Measurements from ENCODE around the gene MTHFD1. TPM values are rescaled to one million over a fixed set of nuclear protein-coding genes. Genes with fewer than 3 reads are reported as not detected.
A peak's percentile ranks its signal among the peaks of the same experiment; 100 is the strongest.

The MTHFD1 gene
- polyA plus RNA-seq, 2 of the 4 experiments (the other 2 are of a cell fraction), result 105 to 159 TPM

DNA sequence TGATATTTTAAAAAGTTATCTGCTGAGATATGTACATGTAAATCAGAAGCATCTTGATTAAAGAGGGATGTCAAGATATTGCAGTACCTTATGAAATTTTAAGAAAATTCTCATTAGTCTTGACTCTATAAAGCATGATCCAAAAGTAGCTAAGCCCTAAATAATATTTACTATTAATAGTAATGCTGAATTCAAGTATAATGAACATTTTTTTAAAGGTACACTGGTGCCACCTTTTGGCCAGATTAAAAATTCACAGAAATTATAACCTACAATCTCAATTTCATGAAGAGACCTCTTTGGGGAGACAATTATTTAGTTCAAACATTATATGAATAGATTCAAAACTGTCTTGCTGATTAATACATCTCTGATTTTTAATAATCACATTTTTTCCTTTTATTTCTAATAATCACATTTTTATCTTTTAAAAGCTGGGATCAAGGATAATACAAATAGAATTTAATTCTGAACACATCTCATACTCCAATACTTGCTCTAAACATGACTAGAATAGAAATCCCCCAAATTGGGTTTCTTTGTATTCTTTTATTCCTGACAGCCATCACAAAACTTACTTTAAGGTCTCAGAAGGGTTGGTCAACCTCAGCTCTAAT lies 90.6 kb downstream of the MTHFD1 start:
- FAIRE-seq (peak; percentile 68), ATAC-seq (peak in 1 of 2 experiments; percentile 43; a peak in 1 of 6 replicates), DNase-seq (ENCODE audit: low read depth in 1 of 2, low spot score in 1 of 2) (peak in 1 of 2 experiments; percentile 44)
- Histone ChIP-seq H3K27ac (no peak overlapping the region), H3K4me2 (no peak overlapping the region), H3K4me1 (no peaks in the 10 kb centered on the region), H3K9me3 (no peaks in the 10 kb centered on the region), H3K4me3 (no peak overlapping the region)
- TF ChIP-seq EP300 (IDR thresholded peaks at IDR 0.05) (no peak), ZNF302 (CRISPR knock-in tag; IDR thresholded peaks at IDR 0.05) (no peak), MYC (IDR thresholded peaks at IDR 0.05; ENCODE audit: borderline replicate concordance, low read length) (no peak), RARB (CRISPR knock-in tag; IDR thresholded peaks at IDR 0.05) (no peak), NR3C1 (IDR thresholded peaks at IDR 0.05) (no peak), ZSCAN20 (CRISPR knock-in tag; IDR thresholded peaks at IDR 0.05) (no peak), SMC3 (IDR thresholded peaks at IDR 0.05) (peak; percentile 50), CHD4 (IDR thresholded peaks at IDR 0.05; ENCODE audit: borderline replicate concordance) (no peak), HOXB13 (CRISPR knock-in tag; IDR thresholded peaks at IDR 0.05; ENCODE audit: low read depth) (no peak), RAD21 (conservative IDR thresholded peaks at IDR 0.05 in 1 of 2, IDR thresholded peaks at IDR 0.05 in 1 of 2) (peak; percentile 60 to 70)
- TF ChIP-seq, protein P1, sequence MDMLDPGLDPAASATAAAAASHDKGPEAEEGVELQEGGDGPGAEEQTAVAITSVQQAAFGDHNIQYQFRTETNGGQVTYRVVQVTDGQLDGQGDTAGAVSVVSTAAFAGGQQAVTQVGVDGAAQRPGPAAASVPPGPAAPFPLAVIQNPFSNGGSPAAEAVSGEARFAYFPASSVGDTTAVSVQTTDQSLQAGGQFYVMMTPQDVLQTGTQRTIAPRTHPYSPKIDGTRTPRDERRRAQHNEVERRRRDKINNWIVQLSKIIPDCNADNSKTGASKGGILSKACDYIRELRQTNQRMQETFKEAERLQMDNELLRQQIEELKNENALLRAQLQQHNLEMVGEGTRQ (IDR thresholded peaks at IDR 0.05), result no peak
- TF ChIP-seq, protein P2, sequence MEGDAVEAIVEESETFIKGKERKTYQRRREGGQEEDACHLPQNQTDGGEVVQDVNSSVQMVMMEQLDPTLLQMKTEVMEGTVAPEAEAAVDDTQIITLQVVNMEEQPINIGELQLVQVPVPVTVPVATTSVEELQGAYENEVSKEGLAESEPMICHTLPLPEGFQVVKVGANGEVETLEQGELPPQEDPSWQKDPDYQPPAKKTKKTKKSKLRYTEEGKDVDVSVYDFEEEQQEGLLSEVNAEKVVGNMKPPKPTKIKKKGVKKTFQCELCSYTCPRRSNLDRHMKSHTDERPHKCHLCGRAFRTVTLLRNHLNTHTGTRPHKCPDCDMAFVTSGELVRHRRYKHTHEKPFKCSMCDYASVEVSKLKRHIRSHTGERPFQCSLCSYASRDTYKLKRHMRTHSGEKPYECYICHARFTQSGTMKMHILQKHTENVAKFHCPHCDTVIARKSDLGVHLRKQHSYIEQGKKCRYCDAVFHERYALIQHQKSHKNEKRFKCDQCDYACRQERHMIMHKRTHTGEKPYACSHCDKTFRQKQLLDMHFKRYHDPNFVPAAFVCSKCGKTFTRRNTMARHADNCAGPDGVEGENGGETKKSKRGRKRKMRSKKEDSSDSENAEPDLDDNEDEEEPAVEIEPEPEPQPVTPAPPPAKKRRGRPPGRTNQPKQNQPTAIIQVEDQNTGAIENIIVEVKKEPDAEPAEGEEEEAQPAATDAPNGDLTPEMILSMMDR (IDR thresholded peaks at IDR 0.05), result peak; percentile 65
- ChIA-PET POLR2A (interaction anchor here (1.1 to 1.5 kb wide), 2 partner anchors 27 to 135 kb away, joined by 3 to 4 read pairs; no protein-coding TSS in a partner anchor), CTCF (interaction anchor here (0.8 to 9.2 kb wide), 24 partner anchors 9 to 413 kb away, joined by 3 to 93 read pairs (median 6); partner anchors contain the start of genes AKAP5, MTHFD1 and ZBTB25)

DNA sequence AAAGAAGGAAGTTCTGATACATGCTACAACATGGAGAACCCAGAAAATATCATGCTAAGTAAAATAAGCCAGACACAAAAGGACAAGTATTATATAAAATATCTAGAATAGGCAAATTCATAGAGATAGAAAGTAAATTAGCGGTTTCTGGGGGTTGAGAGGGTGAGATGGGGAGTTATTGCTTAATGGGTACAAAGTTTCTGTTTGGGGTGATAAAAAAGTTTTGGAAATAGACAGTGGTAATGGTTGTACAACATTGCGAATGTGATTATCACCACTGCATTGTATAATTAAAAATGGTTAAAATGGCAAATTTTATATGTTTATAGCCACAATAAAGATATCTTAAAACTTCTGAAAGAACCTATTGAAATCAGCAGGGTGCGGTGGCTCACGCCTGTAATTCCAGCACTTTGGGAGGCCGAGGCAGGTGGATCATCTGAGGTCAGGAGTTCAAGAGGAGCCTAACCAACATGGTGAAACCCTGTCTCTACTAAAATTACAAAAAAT lies 100.5 kb downstream of the MTHFD1 start:
- DNase-seq (ENCODE audit: low read depth in 1 of 2, low spot score in 1 of 2) (no peak), FAIRE-seq (no peak), ATAC-seq (no peak)
- H3K27ac ChIP-seq, result no peak overlapping the region
- H3K4me3 ChIP-seq, result no peak overlapping the region
- WGBS (ENCODE audit: missing lambda C conversion rate), result 97% methylated on average over 5 of the region's 5 CpGs
- H3K9me3 ChIP-seq, result no peaks in the 10 kb centered on the region
- ChIA-PET POLR2A (no interaction called here), CTCF (interaction anchor here (0.8 to 3.3 kb wide), 4 partner anchors 8 to 59 kb away, joined by 3 to 11 read pairs (median 6); no protein-coding TSS in a partner anchor)
- TF ChIP-seq ESRRA (IDR thresholded peaks at IDR 0.05; ENCODE audit: borderline replicate concordance, low read length) (no peak), ZFP36 (IDR thresholded peaks at IDR 0.05; ENCODE audit: borderline replicate concordance, partially characterized antibody) (no peak), JUN (IDR thresholded peaks at IDR 0.05) (no peak), RCOR1 (IDR thresholded peaks at IDR 0.05; ENCODE audit: low read depth, low read length) (no peak), ZC3H11A (IDR thresholded peaks at IDR 0.05) (no peak), POLR2AphosphoS2 (conservative IDR thresholded peaks at IDR 0.05; ENCODE audit: low read length) (no peak), ZNF302 (CRISPR knock-in tag; IDR thresholded peaks at IDR 0.05) (no peak)
- TF ChIP-seq, protein P3, sequence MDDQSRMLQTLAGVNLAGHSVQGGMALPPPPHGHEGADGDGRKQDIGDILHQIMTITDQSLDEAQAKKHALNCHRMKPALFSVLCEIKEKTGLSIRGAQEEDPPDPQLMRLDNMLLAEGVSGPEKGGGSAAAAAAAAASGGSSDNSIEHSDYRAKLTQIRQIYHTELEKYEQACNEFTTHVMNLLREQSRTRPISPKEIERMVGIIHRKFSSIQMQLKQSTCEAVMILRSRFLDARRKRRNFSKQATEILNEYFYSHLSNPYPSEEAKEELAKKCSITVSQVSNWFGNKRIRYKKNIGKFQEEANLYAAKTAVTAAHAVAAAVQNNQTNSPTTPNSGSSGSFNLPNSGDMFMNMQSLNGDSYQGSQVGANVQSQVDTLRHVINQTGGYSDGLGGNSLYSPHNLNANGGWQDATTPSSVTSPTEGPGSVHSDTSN (IDR thresholded peaks at IDR 0.05), result no peak
- no peaks in the 10 kb centered on the region for H3K4me1 ChIP-seq
- H3K4me2 ChIP-seq, result no peak overlapping the region

DNA sequence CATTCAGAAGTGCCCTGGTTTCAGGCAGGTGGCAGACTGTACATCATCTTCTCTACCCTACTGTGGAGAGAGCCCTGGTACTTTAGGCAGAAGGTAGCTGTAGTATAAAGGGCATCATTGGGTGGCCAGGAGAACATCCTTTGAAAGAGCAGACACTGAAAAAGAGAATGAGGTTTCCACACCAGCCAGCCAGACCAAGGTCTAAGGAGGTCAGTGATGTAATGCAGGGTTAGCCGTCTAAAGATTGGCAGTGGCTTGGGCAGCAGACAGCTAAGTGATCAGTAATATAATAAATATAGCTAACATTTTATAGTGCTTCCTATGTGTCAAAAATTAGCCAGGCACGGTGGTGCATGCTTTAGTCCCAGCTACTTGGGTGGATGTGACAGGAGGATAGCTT lies 103.5 kb downstream of the MTHFD1 start:
- no peak overlapping the region for H3K27ac ChIP-seq
- FAIRE-seq (no peak), DNase-seq (ENCODE audit: low read depth in 1 of 2, low spot score in 1 of 2) (no peak), ATAC-seq (no peak)
- no peaks in the 10 kb centered on the region for H3K4me1 ChIP-seq
- CTCF ChIA-PET, result interaction anchor here (0.6 to 1.5 kb wide), 2 partner anchors 46 to 148 kb away, joined by 3 to 5 read pairs; no protein-coding TSS in a partner anchor
- H3K4me2 ChIP-seq, result no peak overlapping the region
- H3K4me3 ChIP-seq, result no peak overlapping the region
- TF ChIP-seq EHMT2 (IDR thresholded peaks at IDR 0.05; ENCODE audit: low read depth) (no peak), SMC3 (IDR thresholded peaks at IDR 0.05) (no peak), ZNF302 (CRISPR knock-in tag; IDR thresholded peaks at IDR 0.05) (no peak), EP300 (IDR thresholded peaks at IDR 0.05) (no peak), NPAS2 (CRISPR knock-in tag; IDR thresholded peaks at IDR 0.05; ENCODE audit: borderline replicate concordance) (no peak), HOXA7 (CRISPR knock-in tag; IDR thresholded peaks at IDR 0.05) (no peak), KDM1A (IDR thresholded peaks at IDR 0.05; ENCODE audit: low read depth) (no peak), HOXB5 (CRISPR knock-in tag; IDR thresholded peaks at IDR 0.05) (no peak)
- TF ChIP-seq, protein P4, sequence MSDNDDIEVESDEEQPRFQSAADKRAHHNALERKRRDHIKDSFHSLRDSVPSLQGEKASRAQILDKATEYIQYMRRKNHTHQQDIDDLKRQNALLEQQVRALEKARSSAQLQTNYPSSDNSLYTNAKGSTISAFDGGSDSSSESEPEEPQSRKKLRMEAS (IDR thresholded peaks at IDR 0.05), result no peak
- POLR2A ChIA-PET, result interaction anchor here (0.8 kb wide), 1 partner anchor 147 kb away, joined by 5 read pairs; no protein-coding TSS in a partner anchor
- 85% methylated on average over 2 of the region's 2 CpGs for WGBS (ENCODE audit: missing lambda C conversion rate)
- no peaks in the 10 kb centered on the region for H3K9me3 ChIP-seq

All from A549 (cell line).